ENCODE results near the gene PCDHA7. TPM values are rescaled to one million over a fixed set of nuclear protein-coding genes. Genes with fewer than 3 reads are reported as not detected.

Gene PCDHA7
- total RNA-seq, 1 experiment from 2014 or later: 0.48 TPM

DNA sequence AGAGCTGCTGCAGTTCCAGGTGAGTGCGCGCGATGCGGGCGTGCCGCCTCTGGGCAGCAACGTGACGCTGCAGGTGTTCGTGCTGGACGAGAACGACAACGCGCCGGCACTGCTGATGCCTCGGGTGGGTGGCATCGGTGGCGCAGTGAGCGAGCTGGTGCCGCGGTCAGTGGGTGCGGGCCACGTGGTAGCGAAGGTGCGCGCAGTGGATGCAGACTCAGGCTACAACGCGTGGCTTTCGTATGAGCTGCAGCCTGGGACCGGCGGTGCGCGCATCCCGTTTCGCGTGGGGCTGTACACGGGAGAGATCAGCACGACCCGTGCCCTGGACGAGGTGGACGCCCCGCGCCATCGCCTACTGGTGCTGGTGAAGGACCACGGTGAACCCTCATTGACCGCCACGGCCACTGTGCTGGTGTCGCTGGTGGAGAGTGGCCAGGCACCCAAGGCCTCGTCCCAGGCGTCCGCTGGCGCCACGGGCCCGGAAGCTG, 31.2 kb upstream of the PCDHA7 start:
- H3K36me3 Mint-ChIP-seq (ENCODE audit: insufficient read depth in 1 of 3, low read depth in 3 of 3): peaks cover 8 to 42% (median 33%) of the 10 kb centered on the region in 3 experiments
- no peak overlapping the region for H3K18ac ChIP-seq (ENCODE audit: insufficient read length, low read depth, low read length)
- WGBS (ENCODE audit: extremely low coverage, insufficient read length, low lambda C conversion rate): no CpG with 5 or more reads among the region's 53 CpGs

More for the DNA sequence above, 31.2 kb upstream of the PCDHA7 start:
- no peak overlapping the region for H2BK15ac ChIP-seq (ENCODE audit: low read depth, low read length)
- H2BK120ac ChIP-seq (ENCODE audit: low read depth, low read length, poor library complexity, severe bottlenecking): no peak overlapping the region
- no peak overlapping the region for H3K14ac ChIP-seq (ENCODE audit: insufficient read depth, low read length)
- H2BK5ac ChIP-seq (ENCODE audit: insufficient read length, low read length): no peak overlapping the region
- H3K79me2 ChIP-seq (ENCODE audit: insufficient read depth, low read length): no peaks in the 10 kb centered on the region
- Mint-ChIP-seq H3K27me3 (ENCODE audit: low read depth) (no peaks in the 10 kb centered on the region), H3K4me3 (no peak overlapping the region), H3K4me1 (peaks cover 0 to 2% of the 10 kb centered on the region in 2 experiments; a peak in 1 of 4 replicates), H3K27ac (no peak overlapping the region), H3K9me3 (peaks cover 46 to 47% of the 10 kb centered on the region in 2 experiments)
- no peaks in the 10 kb centered on the region for H3K23me2 ChIP-seq (ENCODE audit: insufficient read length, low read depth, low read length, poor library complexity, severe bottlenecking)
- TF ChIP-seq CTCF (conservative IDR thresholded peaks at IDR 0.05): no peak
- H3K9ac ChIP-seq (ENCODE audit: extremely low read depth, insufficient read length, low read length): no peak overlapping the region
- no peak overlapping the region for H3T11ph ChIP-seq (ENCODE audit: low read length)
- no peak overlapping the region for H3K4me2 ChIP-seq (ENCODE audit: insufficient read depth, insufficient read length, low read length)
- H3K4ac ChIP-seq (ENCODE audit: low read depth, low read length): no peak overlapping the region
- H3K9me3 ChIP-seq (ENCODE audit: control insufficient read depth, low read depth, low read length): no peaks in the 10 kb centered on the region
- H4K5ac ChIP-seq (ENCODE audit: insufficient read length, low read depth, low read length): no peak overlapping the region
- no peak overlapping the region for H3K27ac ChIP-seq (ENCODE audit: insufficient read length, low read depth, low read length)
- no peak overlapping the region for H4K8ac ChIP-seq (replicated peaks; ENCODE audit: insufficient read length, low read depth, low read length)
- H2BK12ac ChIP-seq (ENCODE audit: insufficient read length, low read depth, low read length): no peak overlapping the region
- no peak overlapping the region for H3K23ac ChIP-seq (ENCODE audit: insufficient read length, low read depth, low read length)
- H2AK5ac ChIP-seq (ENCODE audit: insufficient read length, low read length): no peak overlapping the region
- no peaks in the 10 kb centered on the region for H3K4me1 ChIP-seq (ENCODE audit: insufficient read depth, low read length)
- H3K27me3 ChIP-seq (ENCODE audit: insufficient read depth, low read length): no peaks in the 10 kb centered on the region
- H4K20me1 ChIP-seq (ENCODE audit: control insufficient read depth, insufficient read depth, insufficient read length): no peaks in the 10 kb centered on the region
- H3K56ac ChIP-seq (ENCODE audit: insufficient read length, low read depth, low read length): no peak overlapping the region
- no peak overlapping the region for H2BK20ac ChIP-seq (ENCODE audit: low read depth, low read length, poor library complexity, severe bottlenecking)
- no peak for DNase-seq
- no peaks in the 10 kb centered on the region for H3K79me1 ChIP-seq (ENCODE audit: insufficient read depth, low read depth, low read length, poor library complexity, severe bottlenecking)
- no peak overlapping the region for H4K91ac ChIP-seq (ENCODE audit: insufficient read length, low read depth, low read length)
- no peak overlapping the region for H2AFZ ChIP-seq (ENCODE audit: low read length)

Data from H9 (cell line).